GM19023 (cell line): ENCODE results near the gene TSC22D1.
"Not testable (repeated sequence)": the region's sequence is repeated elsewhere in the genome, so short reads cannot be mapped to it uniquely, and the experiment has no call there.

Source experiments
- ATAC-seq: cut with Tn5 transposase; IDR thresholded peaks from one replicate; pipeline ENCODE4 v1.9.1; 2021; ENCODE audit warnings: mild to moderate bottlenecking, moderate library complexity; ENCODE audit not compliant: unreplicated experiment

Gene TSC22D1

DNA sequence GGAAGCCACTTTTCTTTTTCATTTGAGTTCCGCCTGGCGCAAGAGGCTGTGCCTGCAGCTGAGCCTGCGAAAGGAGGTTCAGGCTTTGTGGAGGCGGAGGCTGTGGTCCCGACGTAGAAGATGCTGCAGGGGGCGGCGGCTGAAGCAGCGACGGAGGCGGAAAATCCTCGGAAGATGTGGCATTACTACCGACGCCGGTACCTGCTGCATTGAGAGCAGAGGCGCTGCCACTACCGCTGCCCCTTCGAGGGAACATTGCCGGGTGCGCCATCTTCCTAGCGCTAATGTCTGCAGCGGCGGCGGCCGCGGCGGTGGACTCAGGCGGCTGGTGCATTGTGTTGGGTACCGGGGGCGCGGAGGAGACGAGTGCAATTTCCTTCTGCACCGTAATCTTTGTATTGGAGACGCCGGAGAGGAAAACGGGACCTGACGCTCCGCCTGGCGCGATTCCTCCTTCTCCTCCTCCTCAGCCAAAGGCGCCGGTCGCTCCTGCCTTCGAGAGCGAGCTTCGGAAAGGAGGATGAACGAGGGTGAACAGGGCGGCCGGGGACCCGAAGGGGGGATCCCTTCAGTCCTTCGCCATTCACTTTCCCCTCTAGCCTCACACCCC lies at the start of gene TSC22D1:
Gene TSC22D1 (minus strand): TSS at position 590 of the 610 bp plus-strand sequence. CDS start 256 bp downstream, at position 334.
- no peak for ATAC-seq

DNA sequence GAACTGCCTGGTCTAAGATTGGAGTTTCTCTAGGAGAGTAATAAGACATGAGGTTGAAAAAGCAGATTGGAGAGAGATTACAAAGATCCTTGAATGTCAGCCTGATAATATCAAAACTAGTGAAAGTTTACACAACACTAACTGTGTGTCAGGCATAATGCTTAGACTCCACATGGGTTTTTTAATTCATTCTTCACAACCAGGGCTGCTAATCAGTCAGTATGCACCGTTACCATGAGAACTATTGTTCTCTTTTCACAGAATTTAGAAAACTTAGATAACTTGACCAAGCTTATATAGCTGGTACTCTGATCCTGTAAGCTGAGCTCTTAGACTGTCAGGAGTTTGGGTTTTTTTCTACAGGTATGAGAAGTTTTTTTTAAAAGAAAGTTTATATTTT lies 46.6 kb upstream of the TSC22D1 start:
- no peak for ATAC-seq

DNA sequence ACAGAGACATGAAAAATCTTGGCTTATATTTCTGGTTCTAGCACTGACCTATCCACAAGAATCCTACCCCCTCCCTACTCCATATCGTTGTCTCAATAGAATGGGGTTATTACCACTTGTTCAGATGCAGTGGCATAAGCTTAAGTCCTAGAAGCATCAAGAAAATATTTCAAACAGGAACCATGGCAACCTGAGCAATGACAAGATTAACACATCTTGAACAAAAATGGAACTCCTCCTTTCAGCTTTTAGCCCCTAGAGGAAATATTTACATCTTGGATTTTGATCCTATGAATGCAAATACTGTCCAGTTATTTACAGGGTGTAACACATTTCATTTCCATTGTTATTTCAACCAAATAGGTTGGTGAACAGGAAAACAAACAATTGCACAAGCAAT lies 46.1 kb upstream of the TSC22D1 start:
- no peak for ATAC-seq

DNA sequence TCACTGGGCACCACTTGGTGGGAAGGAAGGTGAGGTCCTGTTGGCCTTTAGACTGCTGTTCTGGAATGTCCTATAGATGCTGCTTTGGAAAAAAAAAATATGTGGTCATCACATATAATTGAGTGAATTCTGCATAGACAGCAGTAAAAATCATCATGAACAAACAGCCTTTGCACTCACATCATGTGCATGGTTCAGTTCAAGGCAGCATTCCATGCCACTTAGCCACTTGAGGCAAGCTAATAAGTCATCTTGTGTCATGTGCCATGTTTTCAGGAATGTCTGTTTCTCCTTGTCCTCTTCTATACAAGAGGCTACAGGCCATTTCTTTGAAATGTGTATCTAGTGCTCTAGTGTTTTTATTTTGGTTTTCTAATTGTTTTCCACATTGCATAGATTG lies 43.9 kb upstream of the TSC22D1 start:
- ATAC-seq: no peak

DNA sequence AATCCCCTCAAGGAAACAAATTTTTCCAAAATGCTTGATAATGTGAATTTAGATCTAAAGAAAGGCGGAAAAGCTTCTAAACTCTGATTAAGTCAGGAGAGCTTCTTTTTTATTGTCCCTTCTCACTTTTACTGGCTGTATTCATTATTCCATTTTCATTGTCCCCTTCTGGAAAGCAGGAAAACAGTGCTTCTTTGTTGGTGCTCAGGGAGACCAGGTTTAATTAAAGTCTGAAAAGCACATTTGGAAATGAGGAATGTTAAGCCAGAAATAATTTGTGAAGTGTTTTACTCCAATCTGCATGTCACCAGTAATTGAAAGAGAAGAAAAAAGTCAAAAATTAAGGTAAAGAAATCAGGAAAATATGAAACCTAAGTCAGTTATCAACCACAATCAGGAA lies 43.5 kb upstream of the TSC22D1 start:
- ATAC-seq: no peak

GRCh38 chr13:44618326-44618725 lies 42.2 kb upstream of the TSC22D1 start:
- no peak for ATAC-seq

GRCh38 chr13:44617648-44618047 lies 41.5 kb upstream of the TSC22D1 start:
- ATAC-seq: no peak

GRCh38 chr13:44609137-44609536 lies 33.0 kb upstream of the TSC22D1 start:
- ATAC-seq: no peak

- no peak for ATAC-seq
Observed at GRCh38 chr13:44605721-44606120, 29.6 kb upstream of the TSC22D1 start.

DNA sequence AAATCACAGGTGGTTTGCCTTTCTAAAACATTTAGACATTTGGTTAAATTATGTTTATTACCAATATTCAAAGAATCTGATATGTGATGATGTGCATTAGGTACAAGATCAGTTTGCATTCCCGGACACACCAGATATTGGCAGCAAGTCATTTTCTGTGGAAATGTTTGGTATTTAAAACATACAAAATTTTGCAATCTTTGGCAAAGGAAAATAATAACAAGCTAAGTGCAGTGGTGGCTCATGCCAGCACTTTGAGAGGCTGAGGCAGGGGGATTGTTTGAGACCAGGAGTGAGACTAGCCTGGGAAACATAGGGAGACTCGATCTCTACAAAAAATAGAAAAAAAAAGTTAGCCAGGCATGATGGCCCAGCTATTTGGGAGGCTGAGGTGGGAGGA lies 29.1 kb upstream of the TSC22D1 start:
- no peak for ATAC-seq

DNA sequence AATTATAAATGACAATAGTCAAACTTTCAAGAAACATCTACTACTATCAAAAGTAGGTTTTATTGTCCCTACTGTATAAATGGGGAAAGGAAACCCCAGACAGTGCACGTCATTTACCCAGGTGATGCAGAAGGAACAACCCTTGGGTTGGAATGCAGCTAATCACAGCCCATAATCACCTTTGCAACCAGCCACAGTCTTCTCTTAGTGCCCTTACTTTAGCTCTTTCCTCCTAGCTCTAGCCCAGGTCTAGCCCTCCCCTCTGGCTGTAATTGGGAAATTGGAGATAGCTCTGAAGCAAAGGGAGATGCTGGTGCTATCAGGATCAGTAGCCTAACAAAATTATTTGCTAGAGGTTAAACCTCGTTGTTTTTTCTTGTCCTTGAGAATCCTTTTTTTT lies 25.5 kb upstream of the TSC22D1 start:
- no peak for ATAC-seq

GRCh38 chr13:44593861-44594592 lies 17.9 kb upstream of the TSC22D1 start:
- not testable (repeated sequence) for ATAC-seq

DNA sequence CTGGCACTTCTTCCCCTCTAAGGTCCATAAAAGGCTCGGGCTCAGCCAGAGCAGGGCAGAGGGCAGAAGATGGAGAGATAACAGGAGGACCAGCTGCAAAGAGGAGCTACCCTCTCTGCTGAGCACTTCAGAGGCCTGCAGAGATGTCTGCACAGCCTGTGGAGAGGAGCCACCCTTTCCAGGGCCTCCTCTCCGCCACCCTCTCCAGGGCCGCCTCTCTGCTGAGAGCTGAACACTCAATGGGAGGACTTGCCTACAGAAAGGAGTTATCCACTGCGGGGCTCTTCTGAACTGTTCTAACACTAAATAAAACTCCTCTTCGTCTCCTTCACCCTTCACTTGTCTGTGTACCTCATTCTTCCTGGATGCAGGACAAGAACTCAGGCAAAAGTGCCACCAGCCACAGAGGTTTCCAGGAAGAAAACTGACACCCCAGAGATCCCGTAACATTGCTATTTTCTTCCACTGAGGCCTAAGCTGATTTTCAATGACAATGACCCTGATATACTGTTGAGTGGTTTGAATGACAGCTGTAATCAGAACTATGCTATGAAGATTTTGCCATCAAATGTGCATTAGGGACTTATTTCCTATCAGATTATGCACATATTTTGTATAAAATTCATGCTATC lies 16.2 kb upstream of the TSC22D1 start:
- ATAC-seq: no peak

- no peak for ATAC-seq
Observed at GRCh38 chr13:44591316-44591715, 15.2 kb upstream of the TSC22D1 start.

DNA sequence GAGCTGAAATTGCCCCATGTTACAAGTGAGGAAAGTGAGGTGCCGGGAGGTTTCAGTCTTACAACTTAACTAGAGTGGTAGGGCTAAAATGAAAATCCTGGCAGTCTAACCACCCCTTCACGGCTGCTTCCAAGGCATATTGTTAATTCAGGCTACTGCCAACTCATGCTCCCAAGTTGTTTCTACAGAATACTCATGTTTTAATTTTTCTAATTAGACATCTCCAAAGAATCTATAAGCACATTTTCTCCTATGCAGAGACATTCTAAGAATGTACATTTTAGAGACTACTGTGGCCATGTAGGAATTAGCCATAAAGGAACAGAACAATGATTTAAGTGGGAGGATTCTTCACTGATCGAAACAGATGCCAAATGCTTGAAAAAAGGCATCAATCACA lies 7.0 kb upstream of the TSC22D1 start:
- ATAC-seq: no peak

DNA sequence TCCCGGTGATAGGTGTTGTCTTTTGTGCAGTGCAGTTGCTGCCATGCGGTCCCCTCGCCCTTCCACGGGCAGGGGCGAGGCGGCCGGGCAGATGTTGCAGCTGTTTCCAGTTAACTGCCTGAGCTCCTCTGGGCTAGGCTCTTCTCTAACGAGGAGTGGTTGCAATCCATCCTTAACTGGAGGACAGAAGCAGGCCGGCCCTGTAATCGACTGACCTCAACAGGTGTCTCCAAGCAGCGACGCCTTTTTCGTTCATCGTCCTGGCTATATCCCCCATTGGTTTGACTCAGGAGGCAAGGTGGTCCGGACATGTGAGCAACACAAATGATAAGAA lies 1.9 kb upstream of the TSC22D1 start:
- no peak for ATAC-seq

DNA sequence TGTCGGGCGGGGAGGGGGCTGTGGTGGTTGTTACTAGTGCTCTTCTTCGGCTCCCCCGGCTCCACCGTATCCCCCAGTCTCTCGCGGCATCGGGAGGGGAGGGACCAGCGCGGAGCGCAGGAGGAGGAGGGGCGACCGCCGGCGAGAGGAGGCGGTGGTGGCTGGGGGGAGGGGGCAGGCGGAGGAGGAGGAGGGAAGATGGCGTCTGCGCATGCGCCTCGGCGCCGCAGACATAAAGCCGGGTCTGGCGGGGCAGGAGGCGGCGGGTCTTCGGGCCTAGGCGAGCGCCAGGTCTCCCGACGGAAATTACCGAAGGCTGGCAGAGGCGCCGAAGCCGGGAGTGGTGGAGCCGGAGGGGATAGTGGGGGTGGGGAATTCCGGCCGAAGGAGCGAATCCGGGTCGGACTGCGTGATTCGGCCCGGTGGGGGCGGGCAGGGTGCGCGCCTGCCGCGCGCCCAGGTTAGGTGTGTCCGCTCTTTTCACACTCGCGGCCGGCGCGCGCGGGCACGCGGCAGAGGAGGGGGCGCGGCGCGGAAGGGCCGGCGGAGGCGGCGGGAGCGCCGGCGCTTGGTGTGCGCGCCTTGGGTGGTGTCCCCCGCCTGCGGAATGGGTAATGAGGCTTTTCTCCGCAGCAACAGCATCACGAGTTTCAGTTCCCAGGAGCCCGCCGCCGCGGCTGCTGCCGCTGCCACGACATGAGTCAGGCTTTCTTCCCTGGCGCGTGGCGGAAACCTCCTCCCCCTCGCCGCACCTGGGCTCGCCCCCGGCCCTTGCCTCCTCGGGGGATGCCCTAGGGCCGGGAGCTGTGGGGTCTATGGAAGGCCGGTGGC lies 1.3 kb upstream of the TSC22D1 start:
- ATAC-seq: peak; percentile 69

DNA sequence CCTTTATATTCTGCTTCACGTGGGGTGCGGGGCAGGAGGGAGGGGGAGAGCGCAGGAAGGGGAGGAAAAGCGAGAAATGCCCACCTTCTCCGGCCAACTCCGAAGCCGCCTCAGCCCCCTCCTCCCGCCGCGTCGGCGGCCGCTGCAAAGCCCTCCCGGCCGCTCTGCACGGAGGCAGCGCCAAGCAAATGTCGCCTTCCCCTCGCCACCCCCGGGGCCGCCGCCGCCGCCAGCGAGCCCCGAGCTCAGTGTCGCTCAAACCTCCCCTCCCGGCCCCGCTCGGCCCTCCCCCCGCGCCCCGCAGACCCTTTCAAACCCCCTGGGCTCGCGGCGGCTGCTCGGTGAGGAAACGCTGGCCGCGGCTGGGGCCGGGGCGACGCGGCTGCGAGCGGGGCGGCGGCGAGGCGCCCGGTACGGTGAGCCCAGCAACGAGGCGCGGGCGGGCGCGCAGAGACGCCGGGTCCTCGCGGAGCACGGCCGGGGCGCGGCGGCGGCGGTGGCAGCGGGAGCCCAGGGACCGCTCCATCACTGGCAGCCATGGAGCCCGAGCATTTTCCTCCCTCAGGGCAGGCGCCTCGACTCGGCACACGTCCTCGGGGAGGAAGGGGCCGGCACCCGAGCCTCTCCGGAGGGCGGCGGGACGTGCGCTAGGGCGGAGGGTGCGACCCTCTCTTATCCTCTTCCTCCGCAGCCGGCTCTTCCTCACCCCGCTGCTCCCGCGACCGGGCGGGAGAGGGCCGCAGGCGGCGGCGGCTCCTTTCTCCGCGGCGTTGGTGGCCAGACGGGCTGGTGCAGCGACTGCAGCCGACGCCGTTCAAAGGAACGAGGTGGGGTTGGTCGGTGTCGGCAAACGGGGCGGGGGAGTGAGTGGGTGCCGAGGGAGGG lies 463 bp upstream of the TSC22D1 start:
- ATAC-seq: peak; percentile 28

- no peak for ATAC-seq
Observed at GRCh38 chr13:44575035-44575434, 1.1 kb downstream of the TSC22D1 start.

- no peak for ATAC-seq
Observed at GRCh38 chr13:44574466-44574855, 1.7 kb downstream of the TSC22D1 start.
